Central memory CD4-positive, alpha-beta T cell (primary cell): ENCODE results near the gene UBALD1.
A peak's percentile ranks its signal among the peaks of the same experiment; 100 is the strongest.

Source experiments
- DNase-seq: peaks from one replicate; pipeline ENCODE4 v3.0.0; 2022

Gene UBALD1

GRCh38 chr16:4613636-4614570 lies 785 bp downstream of the UBALD1 start:
- peak; percentile 10 for DNase-seq

GRCh38 chr16:4612977-4613635 lies 1.6 kb downstream of the UBALD1 start:
- DNase-seq = no peak

DNA sequence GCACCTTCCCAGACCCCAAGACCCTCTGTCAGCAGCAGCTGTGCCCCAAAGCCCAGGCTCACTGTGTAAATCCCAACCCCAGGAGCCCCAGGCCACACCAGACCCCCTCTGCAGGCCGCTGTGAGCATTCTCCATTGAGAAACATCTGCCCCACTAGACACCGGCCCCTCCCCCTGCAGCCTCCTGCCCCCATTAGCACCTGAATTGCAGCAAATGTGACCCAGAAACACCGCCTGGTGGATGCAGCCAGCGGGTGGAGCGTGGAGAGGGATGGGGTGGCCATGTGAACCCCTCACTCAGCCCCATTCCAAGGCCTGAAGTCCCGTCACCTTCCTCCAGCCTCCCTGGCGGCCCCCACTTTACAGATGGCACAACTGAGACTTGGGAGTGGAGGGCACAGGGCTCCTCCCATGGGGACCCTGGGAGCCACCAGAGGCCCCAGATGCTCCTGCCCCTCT lies 2.2 kb downstream of the UBALD1 start:
- no peak for DNase-seq

DNA sequence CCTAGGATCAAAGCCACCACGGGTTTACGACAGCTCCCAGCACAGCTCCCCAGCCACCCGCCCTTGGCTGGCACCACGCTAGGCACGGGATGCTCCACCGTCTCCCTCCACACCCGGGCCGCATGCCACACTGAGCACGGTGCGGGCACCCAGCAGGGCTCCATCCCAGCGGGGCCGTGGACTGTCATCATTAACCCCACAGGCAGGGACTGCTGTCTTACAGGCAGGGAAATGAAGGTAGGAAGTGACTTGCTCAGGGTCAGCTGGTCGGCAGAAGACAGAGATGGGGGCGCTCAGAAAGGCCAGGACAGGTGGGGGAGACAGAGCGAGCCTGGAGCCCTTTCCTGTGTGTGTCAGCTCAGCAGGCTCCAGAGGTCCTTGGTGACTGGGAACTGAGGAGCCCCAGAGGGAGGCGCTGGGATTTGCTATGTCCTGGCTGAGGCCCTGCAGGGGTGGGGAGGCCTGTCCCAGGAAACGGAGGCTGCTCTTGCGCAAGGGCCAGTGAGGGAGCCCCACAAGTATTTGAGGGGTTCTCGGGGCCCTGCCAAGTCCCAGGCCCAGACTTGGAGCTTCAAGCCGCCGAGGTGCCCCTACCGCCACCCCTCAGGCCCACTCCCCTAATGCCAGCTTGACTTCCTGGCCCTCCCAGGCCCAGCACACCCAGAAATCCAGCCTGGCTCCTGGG lies 3.2 kb downstream of the UBALD1 start:
- DNase-seq = no peak

DNA sequence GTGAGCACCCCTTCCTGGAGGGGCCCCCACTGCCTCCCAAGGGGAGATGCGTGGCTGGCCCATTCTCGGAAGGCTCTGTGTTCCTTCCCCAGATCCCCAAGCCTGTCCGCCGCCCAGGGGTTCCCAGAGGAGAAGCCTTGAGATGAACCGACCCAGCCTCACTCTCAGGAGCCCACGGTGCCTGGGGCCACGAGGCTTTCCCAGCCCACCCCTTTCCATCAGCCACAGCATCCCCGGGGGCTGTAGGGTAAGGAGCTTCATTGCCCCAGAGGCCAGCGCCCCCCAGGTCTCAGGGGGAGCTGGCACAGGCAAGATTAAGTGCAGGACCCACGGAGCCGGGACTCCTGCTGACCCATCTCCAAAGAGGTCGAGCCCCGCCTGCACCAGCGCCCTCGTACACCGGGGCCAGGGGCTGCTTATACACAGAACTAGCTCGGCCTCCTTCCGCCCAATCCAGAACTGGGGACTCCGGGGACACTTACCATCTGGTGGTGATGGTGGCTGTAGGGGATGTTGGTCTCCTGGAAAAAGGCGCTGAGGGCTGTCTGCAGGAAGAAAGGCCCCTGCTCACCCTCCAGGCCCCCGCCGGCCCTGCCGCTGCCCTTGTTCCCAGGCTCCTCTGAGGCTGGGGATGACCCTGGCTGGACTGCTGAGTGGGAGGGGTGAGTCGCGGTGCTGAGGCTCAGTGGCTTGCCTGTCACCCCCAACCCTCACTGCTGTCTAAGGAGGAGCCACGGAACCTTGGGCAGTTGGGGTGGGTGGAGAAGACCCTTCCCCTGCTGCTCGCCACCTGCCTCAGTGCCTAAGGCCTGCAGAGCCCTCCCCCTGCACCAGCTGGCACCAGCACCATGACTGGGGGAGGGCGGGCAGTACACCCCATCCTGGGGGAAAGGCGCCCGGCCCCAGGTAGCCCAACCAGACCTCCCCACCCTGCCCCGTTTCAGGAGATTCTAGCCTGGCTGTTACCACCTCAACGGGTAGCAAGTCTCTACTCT lies 4.4 kb downstream of the UBALD1 start:
- DNase-seq = no peak

GRCh38 chr16:4609200-4610010 lies 5.3 kb downstream of the UBALD1 start:
- DNase-seq = no peak

GRCh38 chr16:4608704-4608980 lies 6.0 kb downstream of the UBALD1 start:
- DNase-seq = no peak

DNA sequence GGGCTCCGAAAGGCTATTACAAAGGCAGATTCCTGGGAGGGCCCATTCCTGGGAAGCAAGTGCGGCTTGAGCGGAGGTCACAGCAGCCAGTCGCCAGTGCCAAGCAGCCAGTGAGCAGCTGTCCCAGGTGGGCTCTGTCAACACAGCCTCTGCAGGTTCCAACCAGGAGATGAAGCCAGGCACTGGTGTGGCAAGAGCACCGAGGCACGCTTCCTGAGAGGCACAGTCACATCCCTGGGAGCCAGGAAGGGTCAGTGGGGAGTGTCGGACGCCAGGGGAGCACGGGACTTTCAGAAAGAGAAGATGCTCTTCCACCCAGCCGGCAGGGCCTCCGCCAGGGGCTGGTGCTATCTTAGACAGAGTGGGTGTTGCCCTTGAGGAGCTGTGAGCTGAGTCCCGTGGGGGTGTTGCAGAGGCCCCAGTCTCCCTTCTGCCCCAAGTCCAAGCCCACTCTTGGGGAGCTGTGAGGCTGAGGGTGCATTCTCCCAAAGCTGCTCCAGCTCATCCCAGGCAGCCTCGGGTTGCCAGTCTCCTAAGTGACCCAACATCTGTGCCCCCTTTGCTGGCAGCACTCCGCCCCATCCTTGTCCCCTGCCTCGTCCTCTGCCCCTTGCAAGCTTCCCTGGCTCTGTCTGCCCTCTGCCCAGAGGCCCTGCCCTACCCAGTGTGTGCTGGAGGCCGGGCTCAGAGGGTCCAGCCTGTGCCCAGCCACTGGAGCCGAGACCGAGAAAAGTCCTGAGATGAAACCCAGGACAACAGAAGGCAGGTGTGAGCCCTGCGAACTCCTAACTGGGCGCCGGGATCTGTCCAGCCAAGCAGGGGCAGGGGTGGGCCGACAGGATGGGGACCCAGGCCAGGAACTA lies 6.6 kb downstream of the UBALD1 start:
- no peak for DNase-seq

GRCh38 chr16:4606354-4606753 lies 8.3 kb downstream of the UBALD1 start:
- no peak for DNase-seq

- DNase-seq = no peak
Observed at GRCh38 chr16:4604401-4604800, 10.3 kb downstream of the UBALD1 start.

DNA sequence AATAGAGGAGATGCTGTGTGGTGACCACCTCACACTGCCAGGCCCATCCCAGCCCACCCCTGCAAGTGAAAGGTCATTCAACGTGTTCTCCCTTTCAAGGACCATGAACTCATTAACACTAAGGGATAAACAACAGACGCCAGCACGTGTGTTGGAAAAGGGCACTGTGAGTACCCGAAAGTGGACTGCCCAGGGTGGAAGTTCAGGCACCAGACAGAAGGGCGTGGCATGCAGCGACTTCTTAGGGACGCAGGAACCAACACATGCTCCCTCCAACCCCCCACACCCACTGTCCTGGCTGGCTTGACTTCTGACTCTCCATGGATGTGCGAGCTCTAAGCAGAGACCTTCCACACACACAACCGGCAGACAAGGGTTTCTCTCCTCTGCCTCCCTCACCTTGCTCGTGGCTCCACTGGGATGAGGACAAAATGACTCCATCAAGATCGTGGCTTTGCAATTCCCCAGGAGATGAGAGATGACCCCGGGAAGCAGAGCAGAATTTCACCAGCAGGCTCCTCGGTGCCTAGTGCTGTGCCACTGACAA lies 11.0 kb downstream of the UBALD1 start:
- DNase-seq = no peak

DNA sequence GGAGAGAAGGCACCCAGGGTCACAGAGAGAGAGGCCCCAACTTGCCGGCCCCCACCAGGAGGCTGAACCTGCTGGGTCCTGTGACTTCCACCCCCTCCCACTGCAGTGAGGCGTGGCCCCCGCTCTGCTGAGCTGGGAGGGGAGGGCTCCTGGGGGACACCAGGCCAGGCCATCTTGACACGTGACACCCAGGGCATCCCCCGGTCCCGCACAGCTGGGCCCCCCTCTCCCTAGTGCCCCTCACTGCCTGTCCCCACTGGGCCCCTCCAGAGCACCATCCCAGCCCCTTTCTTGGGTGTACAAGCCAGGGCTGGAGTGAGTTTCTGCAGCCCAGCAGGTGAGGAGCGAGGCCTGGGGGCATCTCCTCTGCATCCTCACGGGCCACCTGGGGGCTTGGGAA lies 12.4 kb downstream of the UBALD1 start:
- no peak for DNase-seq

DNA sequence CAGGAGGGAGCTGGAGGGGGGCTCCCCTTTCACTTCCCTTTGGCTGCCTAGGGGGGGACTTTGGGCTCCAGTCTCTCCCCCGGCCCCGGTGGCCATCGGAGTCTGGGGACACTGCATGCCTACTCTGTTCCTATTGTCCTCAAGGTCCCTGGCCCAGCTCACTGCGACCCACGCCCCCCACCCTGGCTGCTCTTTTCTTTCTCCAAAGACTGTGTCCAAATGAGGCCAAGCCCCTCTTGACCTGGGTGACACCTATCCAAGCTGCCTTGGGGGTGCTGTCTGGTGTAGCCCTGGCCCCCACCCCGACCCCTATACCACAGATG lies 12.9 kb downstream of the UBALD1 start:
- no peak for DNase-seq

GRCh38 chr16:4601036-4601863 lies 13.4 kb downstream of the UBALD1 start:
- DNase-seq = no peak

DNA sequence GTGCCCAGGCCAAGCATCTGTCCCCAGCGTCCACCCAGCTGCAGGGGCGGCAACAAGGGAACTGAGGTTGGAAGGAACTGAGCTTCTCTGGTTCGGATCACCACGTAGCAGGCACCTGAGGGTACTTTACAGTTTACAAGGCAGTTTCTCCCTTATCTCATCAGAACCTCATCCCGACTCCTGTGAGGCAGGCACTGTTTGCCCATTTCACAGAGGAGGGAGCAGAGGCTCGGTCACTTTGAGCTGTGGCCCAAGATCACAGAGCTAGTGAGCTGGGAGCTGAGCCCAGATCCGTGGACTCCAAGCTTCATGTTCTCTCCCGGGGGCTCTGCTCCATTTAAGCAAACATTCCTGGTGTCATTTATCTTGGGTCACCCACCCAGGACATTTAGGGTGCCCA lies 15.1 kb downstream of the UBALD1 start:
- no peak for DNase-seq

GRCh38 chr16:4599037-4599436 lies 15.7 kb downstream of the UBALD1 start:
- no peak for DNase-seq

GRCh38 chr16:4597174-4597573 lies 17.5 kb downstream of the UBALD1 start:
- DNase-seq = no peak

DNA sequence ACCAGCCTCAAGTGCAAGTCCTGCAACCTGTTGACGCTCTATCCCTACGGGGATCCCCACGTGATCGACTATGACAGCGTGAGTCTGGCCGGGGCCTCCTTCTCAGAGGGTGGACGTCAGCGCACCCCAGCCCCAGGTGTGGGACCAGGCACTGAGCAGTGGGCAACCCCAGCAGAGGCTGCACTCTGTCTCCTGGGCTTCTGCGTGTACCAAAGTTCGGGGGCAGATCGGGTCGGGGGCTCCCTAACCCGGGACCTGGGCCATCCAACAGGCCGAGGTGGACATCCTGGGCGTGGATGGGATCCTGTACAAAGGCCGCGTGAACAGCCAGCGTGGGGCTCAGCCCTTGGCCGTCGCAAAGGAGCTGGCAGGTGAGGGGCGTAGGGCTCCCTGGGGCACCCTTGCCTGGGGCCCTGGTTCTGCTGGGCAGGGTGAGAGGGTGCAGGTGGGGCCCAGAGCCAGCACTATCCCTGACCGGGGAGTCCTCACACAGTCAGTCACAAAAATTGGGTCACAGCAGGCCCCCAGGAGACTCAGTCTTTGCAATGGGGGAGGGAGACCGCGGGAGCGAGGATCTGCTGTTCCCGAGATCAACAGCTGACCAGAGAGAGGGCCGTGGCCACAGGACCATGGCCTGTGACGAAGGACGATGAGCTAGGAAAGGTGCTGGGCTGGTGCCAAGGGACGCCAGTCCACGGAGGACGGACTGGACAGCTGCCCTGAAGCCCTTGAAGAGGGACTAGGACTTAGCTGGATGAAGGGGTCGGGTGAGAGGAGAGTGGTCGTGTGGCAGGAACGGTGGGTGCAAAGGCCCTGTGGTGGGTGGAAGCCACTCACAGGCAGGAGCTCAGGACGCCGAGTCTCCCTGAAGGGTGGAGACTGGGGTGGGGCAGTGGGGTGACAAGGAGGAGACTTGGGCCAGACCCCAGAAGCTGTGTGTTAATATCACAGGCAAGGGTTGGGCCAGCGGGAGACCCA lies 20.0 kb downstream of the UBALD1 start:
- no peak for DNase-seq
